Glutamatergic neuron (in vitro differentiated cells): ENCODE measurements around the gene RFX2. TPM values are rescaled to one million over a fixed set of nuclear protein-coding genes. Genes with fewer than 3 reads are reported as not detected.
"Not testable (repeated sequence)": the region's sequence is repeated elsewhere in the genome, so short reads cannot be mapped to it uniquely, and the experiment has no call there.

Experiments
- DNase-seq: peaks from one replicate; pipeline ENCODE4 v3.0.0; 2022
- H3K27ac Mint-ChIP-seq: one replicate; pipeline ENCODE4 v1.8.0; 2020; ENCODE audit warnings: mild to moderate bottlenecking, mixed read lengths, inconsistent platforms; ENCODE audit not compliant: unreplicated experiment
- H3K27me3 Mint-ChIP-seq: one replicate; pipeline ENCODE4 v1.8.0; 2020; ENCODE audit warnings: mild to moderate bottlenecking, moderate library complexity, mixed read lengths, inconsistent platforms; ENCODE audit not compliant: unreplicated experiment
- H3K36me3 Mint-ChIP-seq: one replicate; pipeline ENCODE4 v1.8.0; 2020; ENCODE audit warnings: mild to moderate bottlenecking, mixed read lengths, inconsistent platforms; ENCODE audit not compliant: unreplicated experiment
- H3K4me1 Mint-ChIP-seq: one replicate; pipeline ENCODE4 v1.8.0; 2020; ENCODE audit warnings: mild to moderate bottlenecking, low read depth, mixed read lengths, inconsistent platforms; ENCODE audit not compliant: unreplicated experiment
- H3K4me3 Mint-ChIP-seq: one replicate; pipeline ENCODE4 v1.8.0; 2020; ENCODE audit warnings: mild to moderate bottlenecking, mixed read lengths, inconsistent platforms; ENCODE audit not compliant: unreplicated experiment
- H3K9me3 Mint-ChIP-seq: one replicate; pipeline ENCODE4 v1.8.0; 2020; ENCODE audit warnings: mild to moderate bottlenecking, moderate library complexity, mixed read lengths, inconsistent platforms; ENCODE audit not compliant: unreplicated experiment
- total RNA-seq: library from RNA; stranded (reverse); fragmentation: NEBNext Ultra II Directional; extraction: Animal tissue kit (Norgen Biotek cat#: 25700); gene quantifications from one replicate; pipeline ENCODE4 v1.2.1, GENCODE V29; 2021; ENCODE audit not compliant: unreplicated experiment
- TF ChIP-seq, protein P1 (sequence below): fragments of 200-600 bp; sonication (generic); IDR thresholded peaks from one replicate; pipeline ENCODE4 v1.5.0; 2021; ENCODE audit not compliant: partially characterized antibody, unreplicated experiment

RFX2 gene
- total RNA-seq, 1 donor from 2014 or later, result 4.3 TPM

DNA sequence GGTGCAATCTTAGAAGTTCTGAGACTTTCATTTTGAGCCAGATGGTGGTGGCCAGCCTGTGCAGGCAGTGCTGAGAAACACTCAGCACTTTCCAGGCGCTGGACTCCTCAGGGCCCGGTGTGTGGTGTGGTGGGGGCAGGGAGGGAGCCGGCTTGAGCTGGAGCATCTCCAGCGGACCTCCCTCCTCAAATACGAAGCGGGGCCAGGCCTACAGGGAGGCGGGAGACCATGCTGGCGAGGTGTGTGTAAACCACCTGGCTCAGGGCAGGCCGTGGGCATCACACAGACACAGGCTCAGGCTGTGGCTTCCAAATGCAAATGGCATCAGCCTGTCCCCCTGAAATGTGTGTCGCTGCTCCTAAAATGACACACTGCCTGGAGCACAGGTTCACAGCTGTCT is 99.1 kb downstream of the RFX2 start:
- TF ChIP-seq, protein P1, sequence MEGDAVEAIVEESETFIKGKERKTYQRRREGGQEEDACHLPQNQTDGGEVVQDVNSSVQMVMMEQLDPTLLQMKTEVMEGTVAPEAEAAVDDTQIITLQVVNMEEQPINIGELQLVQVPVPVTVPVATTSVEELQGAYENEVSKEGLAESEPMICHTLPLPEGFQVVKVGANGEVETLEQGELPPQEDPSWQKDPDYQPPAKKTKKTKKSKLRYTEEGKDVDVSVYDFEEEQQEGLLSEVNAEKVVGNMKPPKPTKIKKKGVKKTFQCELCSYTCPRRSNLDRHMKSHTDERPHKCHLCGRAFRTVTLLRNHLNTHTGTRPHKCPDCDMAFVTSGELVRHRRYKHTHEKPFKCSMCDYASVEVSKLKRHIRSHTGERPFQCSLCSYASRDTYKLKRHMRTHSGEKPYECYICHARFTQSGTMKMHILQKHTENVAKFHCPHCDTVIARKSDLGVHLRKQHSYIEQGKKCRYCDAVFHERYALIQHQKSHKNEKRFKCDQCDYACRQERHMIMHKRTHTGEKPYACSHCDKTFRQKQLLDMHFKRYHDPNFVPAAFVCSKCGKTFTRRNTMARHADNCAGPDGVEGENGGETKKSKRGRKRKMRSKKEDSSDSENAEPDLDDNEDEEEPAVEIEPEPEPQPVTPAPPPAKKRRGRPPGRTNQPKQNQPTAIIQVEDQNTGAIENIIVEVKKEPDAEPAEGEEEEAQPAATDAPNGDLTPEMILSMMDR, result no peak
- no peak overlapping the region for H3K27ac Mint-ChIP-seq
- H3K4me3 Mint-ChIP-seq, result no peak overlapping the region
- H3K36me3 Mint-ChIP-seq, result no peaks in the 10 kb centered on the region
- H3K9me3 Mint-ChIP-seq, result peaks cover 2% of the 10 kb centered on the region
- H3K4me1 Mint-ChIP-seq, result peaks cover 2% of the 10 kb centered on the region
- H3K27me3 Mint-ChIP-seq, result peaks cover 10% of the 10 kb centered on the region
- no peak for DNase-seq

DNA sequence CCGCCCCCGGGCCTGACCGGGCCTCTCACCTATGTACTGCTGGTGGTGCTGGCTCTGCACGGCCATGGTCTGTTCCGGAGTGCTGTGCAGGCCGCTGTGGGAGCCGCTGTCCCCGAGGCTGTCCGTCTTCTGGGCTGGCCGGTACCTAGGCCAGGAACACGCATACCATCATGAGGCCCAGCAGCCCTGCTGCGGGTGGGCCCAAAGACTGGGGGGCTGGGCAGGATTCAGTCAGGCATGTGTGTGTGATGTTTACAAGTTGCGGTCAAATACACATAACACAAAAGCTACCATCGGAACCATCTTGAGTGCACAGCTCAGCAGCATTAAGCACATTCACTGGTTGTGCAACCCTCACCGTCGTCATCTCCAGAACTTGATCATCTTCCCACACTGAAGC is 100.2 kb downstream of the RFX2 start:
- TF ChIP-seq, protein P1, result no peak
- Mint-ChIP-seq H3K36me3 (no peaks in the 10 kb centered on the region), H3K4me3 (no peak overlapping the region), H3K27me3 (peaks cover 10% of the 10 kb centered on the region), H3K4me1 (peaks cover 2% of the 10 kb centered on the region), H3K27ac (no peak overlapping the region), H3K9me3 (peaks cover 2% of the 10 kb centered on the region)
- no peak for DNase-seq

DNA sequence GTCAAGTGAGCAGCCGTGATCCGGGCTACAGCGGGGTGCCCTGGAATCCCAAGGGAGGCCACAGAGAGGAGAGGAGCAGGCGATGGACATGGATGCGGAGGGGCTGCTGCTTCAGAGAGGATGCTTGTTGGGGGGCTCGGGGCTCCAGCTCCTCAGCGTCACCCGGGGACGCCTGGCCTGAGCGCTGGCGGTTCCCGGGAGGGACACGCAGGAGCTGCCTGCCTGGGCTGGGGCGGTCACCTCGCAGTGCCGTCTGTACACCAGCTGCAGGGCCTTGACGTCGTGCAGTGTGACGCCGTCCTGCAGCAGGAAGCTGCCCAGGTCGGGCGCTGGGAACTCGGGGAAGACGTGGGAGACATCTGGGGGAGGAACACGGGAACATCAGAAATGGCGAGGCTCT is 102.4 kb downstream of the RFX2 start:
- peaks cover 10% of the 10 kb centered on the region for H3K27me3 Mint-ChIP-seq

DNA sequence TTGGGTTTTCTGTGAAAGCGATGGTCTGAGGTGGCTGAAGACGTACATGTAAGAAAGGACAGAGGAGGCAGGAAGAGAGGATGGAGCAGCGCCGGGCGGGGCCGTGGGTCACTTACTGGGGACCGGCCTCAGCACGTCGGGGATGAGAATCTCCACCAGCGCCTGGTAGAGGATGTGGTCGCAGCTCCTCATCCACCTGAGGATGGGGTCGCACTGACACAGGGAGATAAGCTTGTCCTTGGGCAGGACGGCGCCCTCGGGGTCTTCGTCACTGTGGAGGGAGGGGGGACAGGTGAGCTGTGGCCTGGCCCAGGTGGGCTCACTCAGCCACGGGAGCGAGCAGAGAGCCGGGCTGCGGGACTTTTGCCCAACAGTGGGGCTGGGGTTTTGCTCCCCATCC is 103.4 kb downstream of the RFX2 start:
- Mint-ChIP-seq H3K27ac (no peak overlapping the region), H3K9me3 (peaks cover 5% of the 10 kb centered on the region), H3K27me3 (peaks cover 6% of the 10 kb centered on the region), H3K36me3 (no peaks in the 10 kb centered on the region), H3K4me3 (no peak overlapping the region), H3K4me1 (peaks cover 2% of the 10 kb centered on the region)
- no peak for DNase-seq
- TF ChIP-seq, protein P1, result no peak

More for the DNA sequence above, 102.4 kb downstream of the RFX2 start:
- Mint-ChIP-seq H3K4me1 (peaks cover 2% of the 10 kb centered on the region), H3K4me3 (no peak overlapping the region), H3K27ac (no peak overlapping the region), H3K9me3 (peaks cover 3% of the 10 kb centered on the region), H3K36me3 (no peaks in the 10 kb centered on the region)
- DNase-seq, result no peak
- TF ChIP-seq, protein P1, result no peak

DNA sequence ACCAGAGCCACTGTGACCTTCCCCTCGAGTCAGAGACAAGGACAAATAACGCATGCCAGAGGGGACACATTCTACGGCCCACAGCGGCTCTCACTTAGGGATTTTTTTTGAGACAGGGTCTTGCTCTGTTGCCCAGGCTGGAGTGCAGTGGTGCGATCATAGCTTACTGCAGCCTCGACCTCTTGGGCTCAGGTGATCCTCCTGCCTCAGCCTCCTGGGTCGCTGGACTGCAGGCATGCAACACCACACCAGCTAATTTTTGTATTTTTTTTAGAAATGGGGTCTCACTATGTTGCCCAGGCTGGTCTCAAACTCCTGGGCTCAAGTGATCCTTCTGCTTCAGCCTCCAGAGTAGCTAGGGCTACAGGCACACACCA is 104.2 kb downstream of the RFX2 start:
- not testable (repeated sequence) for H3K4me1 Mint-ChIP-seq

More for the DNA sequence above, 104.2 kb downstream of the RFX2 start:
- DNase-seq, H3K27ac Mint-ChIP-seq, H3K27me3 Mint-ChIP-seq, H3K9me3 Mint-ChIP-seq, H3K4me3 Mint-ChIP-seq, H3K36me3 Mint-ChIP-seq: not testable (repeated sequence)
